Left renal cortex interstitium (tissue), 4 donors: ENCODE results near the gene NUMBL. TPM values are rescaled to one million over a fixed set of nuclear protein-coding genes. Genes with fewer than 3 reads are reported as not detected.
"Not testable (repeated sequence)": the region's sequence is repeated elsewhere in the genome, so short reads cannot be mapped to it uniquely, and the experiment has no call there.

Experiments
- DNase-seq, 4 donors: peaks; one replicate each; pipeline ENCODE4 v3.0.0-alpha.2; 2013; ENCODE audit warnings: low read depth in 4 of 4, low spot score in 2 of 4, missing footprints in 1 of 4
- polyA plus RNA-seq, 4 donors: library from polyadenylated mRNA; unstranded; fragments of 120-200 nt; gene quantifications; one replicate each; pipeline ENCODE4 v1.2.1, GENCODE V29; 2013; ENCODE audit not compliant: insufficient read length in 4 of 4

Gene NUMBL
- polyA plus RNA-seq, 4 donors, result 8.9 to 20.7 (median 16.3) TPM

DNA sequence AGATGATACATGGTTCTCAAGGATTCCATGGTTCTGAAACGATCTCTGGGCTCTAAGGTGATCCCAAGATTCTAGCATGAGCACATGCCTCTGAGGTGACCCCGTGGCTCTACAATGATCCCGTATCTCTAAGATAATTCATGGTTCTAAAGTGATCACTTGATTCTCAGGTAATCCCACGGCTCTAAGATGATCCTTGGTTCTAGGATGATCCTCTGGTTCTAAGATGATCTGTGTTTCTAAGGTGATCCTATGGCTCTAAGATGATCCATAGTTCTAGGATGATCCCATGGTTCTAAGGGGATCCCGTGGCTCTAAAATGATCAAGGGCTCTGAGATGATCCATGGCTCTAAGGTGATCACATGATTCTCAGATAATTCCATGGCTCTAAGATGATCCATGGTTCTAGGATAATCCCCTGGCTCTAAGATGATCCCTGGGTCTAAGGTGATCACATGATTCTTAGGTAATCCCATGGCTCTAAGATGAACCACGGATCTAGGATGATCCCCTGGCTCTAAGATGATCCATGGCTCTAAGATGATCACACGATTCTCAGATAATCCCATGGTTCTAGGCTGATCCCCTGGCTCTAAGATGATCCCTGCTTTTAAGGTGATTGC, 21.3 kb downstream of the NUMBL start:
- DNase-seq, result no peak

DNA sequence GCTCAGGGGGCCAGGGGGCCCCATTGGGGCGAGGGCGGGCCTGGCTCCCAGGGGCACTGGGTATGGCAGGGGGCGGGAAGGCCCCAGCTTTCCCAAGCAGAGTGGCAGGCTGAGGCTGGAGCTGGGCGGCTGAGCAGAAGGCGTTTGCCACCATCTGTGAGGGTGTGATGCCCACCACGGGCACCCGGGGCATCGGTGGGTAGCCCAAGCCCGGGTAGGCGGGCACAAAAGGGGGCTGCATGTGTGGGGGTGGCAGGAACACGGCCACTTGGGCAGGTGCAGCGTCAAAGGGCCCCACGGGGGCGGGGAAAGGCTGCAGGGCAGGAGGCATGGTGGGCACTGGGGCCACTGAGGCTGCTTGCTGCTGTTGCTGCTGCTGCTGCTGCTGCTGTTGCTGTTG, 22.8 kb downstream of the NUMBL start:
- DNase-seq, result no peak

DNA sequence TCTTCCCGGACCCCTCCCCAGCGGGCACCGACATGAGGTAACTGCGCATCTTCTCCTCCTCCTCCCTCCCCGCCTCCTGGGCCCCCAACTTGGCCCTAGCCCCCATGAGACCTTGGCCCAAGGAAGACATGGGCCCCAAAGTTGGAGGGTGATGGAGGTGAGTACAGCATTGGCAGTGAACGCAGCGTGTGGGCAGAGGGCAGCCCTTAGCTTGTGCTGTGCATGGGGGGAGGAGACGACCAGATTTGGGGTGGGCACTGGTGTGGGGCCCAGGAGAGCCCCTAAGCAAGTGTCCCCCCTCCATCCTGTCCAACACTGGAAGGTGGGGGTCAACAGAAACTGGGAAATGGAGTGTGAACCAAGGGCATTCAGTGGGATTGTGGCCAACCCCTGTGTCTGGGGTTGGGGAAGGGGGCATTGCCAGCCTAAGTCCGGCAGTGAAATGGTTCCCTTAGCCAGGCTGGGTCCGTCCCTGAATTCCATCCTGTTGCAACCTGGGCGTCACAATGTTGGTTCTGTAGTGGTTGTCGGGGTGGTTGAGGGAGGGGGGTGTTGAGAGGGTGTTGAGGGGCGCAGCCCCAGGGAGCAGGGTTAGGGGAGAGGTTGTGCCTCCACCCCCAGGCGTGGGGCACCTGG, 23.5 kb downstream of the NUMBL start:
- DNase-seq, result no peak

GRCh38 chr19:40663695-40664692, 26.5 kb downstream of the NUMBL start:
- no peak for DNase-seq

GRCh38 chr19:40662925-40663694, 27.3 kb downstream of the NUMBL start:
- peak; percentile 75 to 81 (median 80) for DNase-seq

DNA sequence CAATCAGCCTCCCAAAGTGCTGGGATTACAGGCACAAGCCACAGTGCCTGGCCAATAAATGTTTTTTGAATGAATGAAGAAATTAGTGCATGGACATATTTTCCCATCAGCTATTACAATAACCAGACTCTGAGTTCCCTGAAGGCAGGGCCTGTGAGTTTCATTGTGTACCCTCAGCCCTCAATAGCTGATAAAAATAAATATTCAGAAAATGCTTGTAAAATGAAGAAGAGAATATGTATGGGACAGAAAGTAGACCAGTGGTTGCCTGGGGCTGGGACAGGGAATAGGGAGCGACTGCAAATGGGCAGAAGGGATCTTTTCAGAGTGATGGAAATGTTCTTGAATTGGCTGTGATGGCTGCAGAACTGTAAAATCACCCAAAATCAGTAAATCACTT, 28.8 kb downstream of the NUMBL start:
- no peak for DNase-seq

DNA sequence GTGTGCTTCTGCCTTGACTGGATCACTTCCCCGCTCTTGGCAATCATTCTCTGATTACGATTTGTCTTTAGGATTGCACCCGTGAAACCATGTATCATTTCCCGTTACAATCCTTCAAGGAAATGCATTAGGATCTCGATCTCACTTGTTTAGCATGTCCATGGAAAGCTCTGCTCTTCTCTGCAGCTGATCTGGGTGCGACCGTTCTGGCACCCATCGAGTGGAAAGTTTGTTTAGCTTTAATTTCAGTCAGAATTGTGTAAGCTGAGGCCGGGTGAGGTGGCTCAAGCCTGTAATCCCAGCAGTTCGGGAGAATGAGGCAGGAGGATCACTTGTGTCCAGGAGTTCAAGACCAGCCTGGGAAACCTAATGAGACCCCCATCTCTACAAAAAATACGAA, 30.9 kb downstream of the NUMBL start:
- DNase-seq, result no peak

DNA sequence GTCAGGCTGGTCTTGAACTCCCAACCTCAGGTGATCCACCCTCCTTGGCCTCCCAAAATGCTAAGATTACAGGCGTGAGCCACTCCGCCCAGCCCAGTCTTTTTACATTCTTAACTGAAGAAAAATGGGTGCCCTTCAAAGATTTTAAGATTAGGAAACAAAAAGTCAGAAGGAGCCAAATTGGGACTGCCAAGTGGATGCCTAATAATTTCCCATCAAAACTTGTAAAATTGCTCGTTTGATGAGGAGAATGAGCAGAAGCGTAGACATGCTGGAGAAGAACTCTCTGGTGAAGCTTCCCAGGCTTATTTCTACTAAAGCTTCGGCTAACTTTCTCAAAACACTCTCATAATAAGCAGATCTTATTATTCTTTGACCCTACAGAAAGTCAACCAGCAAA, 31.3 kb downstream of the NUMBL start:
- DNase-seq, result no peak

GRCh38 chr19:40658031-40658430, 32.4 kb downstream of the NUMBL start:
- no peak for DNase-seq

GRCh38 chr19:40655684-40656083, 34.8 kb downstream of the NUMBL start:
- DNase-seq, result not testable (repeated sequence)

GRCh38 chr19:40652303-40652702, 38.1 kb downstream of the NUMBL start:
- not testable (repeated sequence) for DNase-seq

- no peak for DNase-seq
These were observed 39.6 kb downstream of the NUMBL start for GRCh38 chr19:40650749-40651305.

- not testable (repeated sequence) for DNase-seq
These were observed 40.4 kb downstream of the NUMBL start for GRCh38 chr19:40649903-40650675.

DNA sequence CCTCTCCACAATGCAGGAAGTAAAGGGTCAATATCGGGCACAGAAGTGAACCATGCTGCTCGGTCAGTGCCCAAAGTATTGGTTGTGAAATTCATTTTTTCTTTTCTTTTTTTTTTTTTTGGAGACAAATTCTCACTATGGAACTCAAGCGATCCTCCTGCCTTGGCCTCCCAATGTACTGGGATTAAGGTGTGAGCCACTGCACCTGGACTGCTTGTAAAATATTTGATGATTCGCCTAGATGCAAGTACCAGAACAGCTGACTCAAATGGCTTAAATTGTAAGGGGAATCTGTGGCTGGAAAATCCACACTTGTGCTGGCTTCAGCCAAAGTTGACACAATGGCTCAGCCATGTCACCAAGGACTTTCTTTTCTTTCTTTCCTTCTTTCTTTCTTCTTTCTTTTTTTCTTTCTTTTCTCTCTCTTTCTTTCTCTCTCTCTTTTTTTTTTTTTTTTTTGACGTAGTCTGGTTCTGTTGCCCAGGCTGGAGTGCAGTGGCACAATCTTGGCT, 43.7 kb downstream of the NUMBL start:
- DNase-seq, result no peak

DNA sequence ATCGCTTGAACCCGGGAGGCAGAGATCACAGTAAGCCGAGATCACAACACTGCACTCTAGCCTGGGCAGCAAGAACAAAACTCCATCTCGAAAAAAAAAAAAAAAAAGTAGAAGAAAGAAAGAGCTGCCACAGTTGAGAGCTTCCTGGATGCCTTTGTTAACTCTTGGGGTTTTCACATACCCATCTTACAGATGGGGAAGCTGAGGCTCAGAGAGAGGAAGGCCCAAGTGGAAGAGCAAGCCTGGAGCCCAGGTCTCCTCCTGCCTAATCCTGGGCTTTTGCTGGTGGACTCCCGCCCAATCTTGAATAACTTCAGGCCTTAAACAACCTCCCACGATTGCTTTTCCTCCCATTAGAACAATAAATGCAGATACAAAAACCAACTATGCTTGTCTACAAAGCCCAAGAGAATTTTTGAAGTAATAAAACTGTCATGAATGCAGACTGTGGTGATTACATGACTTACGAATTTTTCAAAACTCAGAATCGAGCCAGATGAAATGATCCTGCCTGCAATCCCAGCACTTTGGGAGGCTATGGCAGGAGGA, 47.6 kb downstream of the NUMBL start:
- DNase-seq, result no peak

DNA sequence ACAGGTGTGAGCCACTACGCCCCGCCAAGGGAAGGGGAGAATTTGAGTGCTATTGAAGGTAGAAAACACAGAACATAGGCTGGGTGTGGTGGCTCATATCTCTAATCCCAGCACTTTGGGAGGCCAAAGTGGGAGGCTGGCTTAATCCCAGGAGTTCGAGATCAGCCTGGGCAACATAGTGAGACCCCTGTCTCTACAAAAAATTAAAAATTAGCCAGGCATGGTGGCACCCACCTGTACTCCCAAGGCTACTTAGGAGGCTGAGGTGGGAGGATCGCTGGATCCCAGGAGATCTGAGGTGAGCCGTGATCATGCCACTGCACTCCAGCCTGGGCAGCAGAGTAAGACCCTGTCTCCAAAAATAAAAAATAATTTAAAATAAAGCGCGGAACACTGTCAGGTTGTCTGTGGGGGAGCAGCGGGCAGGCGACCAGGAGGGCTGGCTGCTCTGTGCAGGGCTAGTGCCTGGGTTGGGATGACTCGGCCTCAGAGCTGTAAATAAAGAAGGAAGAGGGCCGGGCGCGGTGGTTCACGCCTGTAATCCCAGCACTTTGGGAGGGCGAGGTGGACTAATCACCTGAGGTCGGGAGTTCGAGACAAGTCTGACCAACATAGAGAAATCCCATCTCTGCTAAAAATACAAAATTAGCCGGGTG, 48.3 kb downstream of the NUMBL start:
- DNase-seq, result no peak

DNA sequence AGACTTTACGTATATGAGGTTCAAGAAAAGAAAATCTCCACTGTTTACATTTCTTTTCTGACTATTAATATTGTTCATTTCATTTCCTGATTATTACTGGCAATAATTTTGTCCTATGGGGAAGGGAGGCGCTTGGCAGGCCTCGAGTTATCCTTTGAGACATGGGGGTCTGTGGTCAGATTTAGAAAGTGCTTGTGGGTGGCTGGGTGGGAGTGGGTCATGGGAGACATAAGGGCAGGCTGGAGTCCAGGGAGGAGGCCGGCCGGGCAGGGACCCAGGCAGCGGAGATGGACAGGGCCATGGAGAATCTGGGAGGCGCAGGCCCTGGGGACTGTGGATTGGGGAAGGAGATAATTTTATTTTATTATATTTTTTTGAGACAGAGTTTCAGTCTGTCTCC, 49.2 kb downstream of the NUMBL start:
- no peak for DNase-seq

DNA sequence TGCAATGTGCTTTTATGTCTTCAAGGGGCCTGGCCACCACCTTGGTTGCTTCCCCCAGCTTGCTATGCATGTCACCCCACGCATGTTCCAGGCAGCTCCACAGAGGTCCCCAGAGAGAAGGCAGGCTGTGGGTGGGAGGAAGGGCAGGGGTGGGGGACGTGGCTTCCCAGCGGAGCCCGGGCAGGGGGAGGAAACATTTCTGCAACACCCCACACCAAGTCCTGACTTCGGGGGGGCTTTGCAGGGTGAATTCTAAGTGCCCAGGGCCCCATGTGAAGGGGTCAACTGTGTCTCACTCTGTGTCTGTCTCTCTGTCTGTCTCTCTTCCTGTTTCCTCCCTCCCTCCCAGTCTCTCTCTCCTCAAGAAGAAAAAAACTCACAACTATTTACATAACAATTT, 49.7 kb downstream of the NUMBL start:
- DNase-seq, result peak in 1 of 4 donors; percentile 14

DNA sequence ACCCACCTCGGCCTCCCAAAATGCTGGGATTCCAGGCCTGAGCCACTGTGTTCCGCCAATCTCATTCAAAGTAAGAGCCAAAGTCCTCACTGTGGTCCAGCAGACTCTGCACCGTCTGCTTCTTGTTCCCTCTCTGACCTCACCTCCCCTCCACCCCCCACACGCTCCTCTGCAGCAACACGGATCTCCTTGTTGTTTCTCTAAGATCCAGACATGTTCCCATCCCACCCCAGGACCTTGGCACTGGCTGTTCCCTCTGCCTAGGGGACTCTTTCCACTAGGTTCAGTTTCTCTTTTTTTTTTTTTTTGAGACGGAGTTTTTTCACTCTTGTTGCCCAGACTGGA, 50.8 kb downstream of the NUMBL start:
- DNase-seq, result no peak
